Measurements from ENCODE around the gene DGKZ.

The DGKZ gene

GRCh38 chr11:46363455-46364005 is 16.3 kb downstream of the DGKZ start:
- Histone ChIP-seq H3K4me1 (ENCODE audit: low read depth, poor library complexity, severe bottlenecking) (no peaks in the 10 kb centered on the region), H2AFZ (ENCODE audit: low read depth) (no peak overlapping the region), H4K20me1 (ENCODE audit: insufficient read depth) (no peaks in the 10 kb centered on the region), H3K27ac (no peak overlapping the region), H3K36me3 (ENCODE audit: insufficient read depth) (no peaks in the 10 kb centered on the region), H3K27me3 (ENCODE audit: insufficient read depth, low read depth) (no peaks in the 10 kb centered on the region), H3K4me2 (no peak overlapping the region), H3K4me3 (IDR thresholded peaks at IDR 0.05; ENCODE audit: insufficient read depth, low read depth, low read length) (no peak overlapping the region), H3K79me2 (ENCODE audit: insufficient read depth, low read depth) (no peaks in the 10 kb centered on the region; the same call in 1 of the 2 replicates), H3K9ac (no peak overlapping the region)
- TF ChIP-seq CTCF (conservative IDR thresholded peaks at IDR 0.05; ENCODE audit: low read depth, low read length) = no peak

- Histone ChIP-seq H4K20me1 (ENCODE audit: insufficient read depth) (no peaks in the 10 kb centered on the region), H3K4me1 (ENCODE audit: low read depth, poor library complexity, severe bottlenecking) (no peaks in the 10 kb centered on the region), H3K9ac (no peak overlapping the region), H3K27me3 (ENCODE audit: insufficient read depth, low read depth) (no peaks in the 10 kb centered on the region), H3K27ac (no peak overlapping the region), H3K36me3 (ENCODE audit: insufficient read depth) (no peaks in the 10 kb centered on the region), H2AFZ (ENCODE audit: low read depth) (no peak overlapping the region), H3K4me2 (no peak overlapping the region), H3K79me2 (ENCODE audit: insufficient read depth, low read depth) (no peaks in the 10 kb centered on the region; the same call in 1 of the 2 replicates), H3K4me3 (IDR thresholded peaks at IDR 0.05; ENCODE audit: insufficient read depth, low read depth, low read length) (no peak overlapping the region)
- no peak for TF ChIP-seq CTCF (conservative IDR thresholded peaks at IDR 0.05; ENCODE audit: low read depth, low read length)
Measured at GRCh38 chr11:46364056-46364455, 16.8 kb downstream of the DGKZ start.

GRCh38 chr11:46364791-46365190 is 17.5 kb downstream of the DGKZ start:
- Histone ChIP-seq H3K79me2 (ENCODE audit: insufficient read depth, low read depth) (no peaks in the 10 kb centered on the region; the same call in 1 of the 2 replicates), H3K4me2 (no peak overlapping the region), H3K27me3 (ENCODE audit: insufficient read depth, low read depth) (no peaks in the 10 kb centered on the region), H3K9ac (no peak overlapping the region), H3K27ac (no peak overlapping the region), H4K20me1 (ENCODE audit: insufficient read depth) (no peaks in the 10 kb centered on the region), H3K36me3 (ENCODE audit: insufficient read depth) (no peaks in the 10 kb centered on the region), H2AFZ (ENCODE audit: low read depth) (no peak overlapping the region), H3K4me3 (IDR thresholded peaks at IDR 0.05; ENCODE audit: insufficient read depth, low read depth, low read length) (no peak overlapping the region), H3K4me1 (ENCODE audit: low read depth, poor library complexity, severe bottlenecking) (no peaks in the 10 kb centered on the region)
- TF ChIP-seq CTCF (conservative IDR thresholded peaks at IDR 0.05; ENCODE audit: low read depth, low read length) = no peak

GRCh38 chr11:46366260-46366659 is 19.0 kb downstream of the DGKZ start:
- Histone ChIP-seq H3K9ac (no peak overlapping the region), H3K79me2 (ENCODE audit: insufficient read depth, low read depth) (no peaks in the 10 kb centered on the region; the same call in 1 of the 2 replicates), H3K27me3 (ENCODE audit: insufficient read depth, low read depth) (no peaks in the 10 kb centered on the region), H3K36me3 (ENCODE audit: insufficient read depth) (no peaks in the 10 kb centered on the region), H3K4me1 (ENCODE audit: low read depth, poor library complexity, severe bottlenecking) (no peaks in the 10 kb centered on the region), H3K4me2 (no peak overlapping the region), H3K27ac (no peak overlapping the region), H2AFZ (ENCODE audit: low read depth) (no peak overlapping the region), H3K4me3 (IDR thresholded peaks at IDR 0.05; ENCODE audit: insufficient read depth, low read depth, low read length) (no peak overlapping the region), H4K20me1 (ENCODE audit: insufficient read depth) (no peaks in the 10 kb centered on the region)
- no peak for TF ChIP-seq CTCF (conservative IDR thresholded peaks at IDR 0.05; ENCODE audit: low read depth, low read length)
